SK-N-SH (cell line): ENCODE measurements around the gene CDCP2. TPM values are rescaled to one million over a fixed set of nuclear protein-coding genes. Genes with fewer than 3 reads are reported as not detected.

Experiments used
- CTCF ChIA-PET: fragments of 300-600, 350-600 bp; formaldehyde crosslinking; extraction: SDS; loops from one replicate; lab custom pipeline; 2021; lab: Yijun Ruan, JAX
- POLR2A ChIA-PET: fragments of 350-600 bp; sonication (Branson Sonifier 250); formaldehyde crosslinking; extraction: SDS; loops from one replicate; lab custom pipeline; 2020; ENCODE audit warnings: antibody characterized with exemption, inconsistent platforms; lab: Yijun Ruan, JAX
- DNase-seq: peaks from one replicate; pipeline ENCODE4 v3.0.0; 2012
- H2AFZ ChIP-seq: fragments of 200-600 bp; sonication (generic); 2 replicates; pipeline ENCODE4 v1.8.1; 2016; ENCODE audit warnings: antibody characterized with exemption, mild to moderate bottlenecking, low read depth
- H3F3A ChIP-seq: fragments of 200-600 bp; sonication (generic); replicated peaks from 2 replicates; pipeline ENCODE3; 2016; ENCODE audit warnings: antibody characterized with exemption, mild to moderate bottlenecking; ENCODE audit not compliant: insufficient read depth
- H3K27ac ChIP-seq, 2 experiments: fragments of 200-500 bp in 1 of 2; fragments of 200-600 bp in 1 of 2; sonication (Bioruptor generic) in 1 of 2; sonication (generic), shearing (Covaris generic) in 1 of 2; 2 replicates each; pipeline versions ENCODE4 v1.5.1 to v1.6.1; 2014 to 2016; ENCODE audit warnings: low read depth in 2 of 2, inconsistent platforms in 1 of 2, low read length in 1 of 2, mild to moderate bottlenecking in 1 of 2, mixed read lengths in 1 of 2
- H3K27me3 ChIP-seq: fragments of 200-600 bp; sonication (generic), shearing (Covaris generic); 2 replicates; pipeline ENCODE4 v1.6.1; 2016; ENCODE audit warnings: mixed run types; ENCODE audit not compliant: insufficient read depth
- H3K36me3 ChIP-seq, 2 experiments: fragments of 200-500 bp in 1 of 2; fragments of 200-600 bp in 1 of 2; sonication (Bioruptor generic) in 1 of 2; sonication (generic) in 1 of 2; replicated peaks in 1 of 2; 2 replicates each; pipeline versions ENCODE3 to v1.5.1; 2014 to 2016; ENCODE audit warnings: low read length in 1 of 2, mild to moderate bottlenecking in 1 of 2; ENCODE audit not compliant: insufficient read depth in 2 of 2, control insufficient read depth in 1 of 2
- H3K4me1 ChIP-seq, 2 experiments: fragments of 200-500 bp in 1 of 2; fragments of 200-600 bp in 1 of 2; sonication (Bioruptor generic) in 1 of 2; sonication (generic), shearing (Covaris generic) in 1 of 2; 2 replicates each; pipeline versions ENCODE4 v1.5.1 to v1.6.1; 2014 to 2016; ENCODE audit warnings: low read depth in 1 of 2, low read length in 1 of 2, mixed run types in 1 of 2; ENCODE audit not compliant: insufficient read depth in 2 of 2, control insufficient read depth in 1 of 2
- H3K4me2 ChIP-seq: fragments of 200-600 bp; sonication (generic), shearing (Covaris generic); 2 replicates; pipeline ENCODE4 v1.6.1; 2017; ENCODE audit warnings: mixed run types
- H3K4me3 ChIP-seq, 2 experiments: fragments of 200-500 bp in 1 of 2; fragments of 200-600 bp in 1 of 2; sonication (Bioruptor generic) in 1 of 2; sonication (generic), shearing (Covaris generic) in 1 of 2; 2 replicates each; pipeline versions ENCODE4 v1.5.1 to v1.8.1; 2014 to 2016; ENCODE audit warnings: low read depth in 2 of 2, inconsistent platforms in 1 of 2, low read length in 1 of 2, mild to moderate bottlenecking in 1 of 2, mixed read lengths in 1 of 2, moderate library complexity in 1 of 2
- H3K79me2 ChIP-seq: fragments of 200-600 bp; sonication (generic); 2 replicates; pipeline ENCODE4 v1.8.1; 2017; ENCODE audit warnings: mild to moderate bottlenecking; ENCODE audit not compliant: insufficient read depth
- H3K9ac ChIP-seq: fragments of 200-600 bp; sonication (generic); 2 replicates; pipeline ENCODE4 v1.6.1; 2017; ENCODE audit warnings: mixed run types
- H3K9me2 ChIP-seq: fragments of 200-600 bp; sonication (generic); 2 replicates; pipeline ENCODE4 v1.6.1; 2017; ENCODE audit warnings: mixed run types
- H3K9me3 ChIP-seq: fragments of 200-600 bp; sonication (generic); 2 replicates; pipeline ENCODE4 v1.6.1; 2017; ENCODE audit warnings: mixed run types, mild to moderate bottlenecking, moderate library complexity
- H4K20me1 ChIP-seq: fragments of 200-600 bp; sonication (generic); 2 replicates; pipeline ENCODE4 v1.6.1; 2017; ENCODE audit warnings: mild to moderate bottlenecking, mixed run types; ENCODE audit not compliant: insufficient read depth
- EP300 ChIP-seq, 2 experiments: IDR thresholded peaks; 2 replicates each; pipeline versions ENCODE4 v1.4.0 to v1.6.1; 2012; ENCODE audit warnings: borderline replicate concordance in 1 of 2, low read depth in 1 of 2, low read length in 1 of 2
- EZH2phosphoT487 ChIP-seq: fragments of 200-600 bp; sonication (generic); IDR thresholded peaks from 2 replicates; pipeline ENCODE4 v1.6.1; 2017; ENCODE audit warnings: low read depth, mixed run types, mild to moderate bottlenecking, antibody characterized with exemption, moderate library complexity, borderline replicate concordance
- GABPA ChIP-seq: IDR thresholded peaks from 2 replicates; pipeline ENCODE4 v1.4.0; 2012; ENCODE audit warnings: low read depth, mild to moderate bottlenecking
- GATA2 ChIP-seq: sonication (generic); formaldehyde crosslinking; IDR thresholded peaks from 2 replicates; pipeline ENCODE4 v1.5.0; 2020; ENCODE audit warnings: mild to moderate bottlenecking, missing genetic modification reagents
- JUND ChIP-seq: IDR thresholded peaks from 2 replicates; pipeline ENCODE4 v1.4.0; 2012
- MAX ChIP-seq: IDR thresholded peaks from 2 replicates; pipeline ENCODE4 v1.4.0; 2012; ENCODE audit warnings: low read depth
- MEF2A ChIP-seq: IDR thresholded peaks from 2 replicates; pipeline ENCODE4 v1.4.0; 2012; ENCODE audit warnings: low read depth, borderline replicate concordance
- NFIC ChIP-seq: IDR thresholded peaks from 2 replicates; pipeline ENCODE4 v1.4.0; 2012; ENCODE audit warnings: borderline replicate concordance
- NRF1 ChIP-seq: IDR thresholded peaks from 2 replicates; pipeline ENCODE4 v1.6.1; 2012; ENCODE audit warnings: low read depth, mild to moderate bottlenecking, low read length
- PBX3 ChIP-seq: IDR thresholded peaks from 2 replicates; pipeline ENCODE4; 2012
- POLR2AphosphoS5 ChIP-seq: IDR thresholded peaks from 2 replicates; pipeline ENCODE4 v1.6.1; 2012; ENCODE audit warnings: low read depth, low read length
- RCOR1 ChIP-seq: fragments of 150-350 bp; IDR thresholded peaks from 2 replicates; pipeline ENCODE4 v1.6.1; 2017; ENCODE audit warnings: antibody characterized with exemption, low read length
- TAF1 ChIP-seq: IDR thresholded peaks from 2 replicates; pipeline ENCODE4 v1.6.1; 2012; ENCODE audit warnings: low read depth, mild to moderate bottlenecking, low read length, moderate library complexity, borderline replicate concordance
- TCF12 ChIP-seq: IDR thresholded peaks from 2 replicates; pipeline ENCODE4 v1.4.0; 2012
- TEAD4 ChIP-seq: IDR thresholded peaks from 2 replicates; pipeline ENCODE4 v1.4.0; 2012; ENCODE audit warnings: mild to moderate bottlenecking, borderline replicate concordance; ENCODE audit not compliant: insufficient read depth
- USF1 ChIP-seq: IDR thresholded peaks from 2 replicates; pipeline ENCODE4 v1.4.0; 2012; ENCODE audit warnings: low read depth, borderline replicate concordance
- ZBTB33 ChIP-seq: IDR thresholded peaks from 2 replicates; pipeline ENCODE4 v1.4.0; 2012; ENCODE audit warnings: low read depth, borderline replicate concordance
- WGBS: methylation state at CpG from one replicate; pipeline ENCODE4 v1.1.6; 2017; ENCODE audit warnings: low lambda C conversion rate; 5-methylcytosine and 5-hydroxymethylcytosine counted together
- polyA plus RNA-seq, 3 experiments: library from polyadenylated mRNA; depleted of rRNA; stranded (reverse); fragments of >200 nt; gene quantifications; 2 replicates each; pipeline ENCODE4 v1.2.3, GENCODE V29; 2012

The CDCP2 gene
- polyA plus RNA-seq, 1 of the 3 experiments (the other 2 are of a cell fraction): not detected

GRCh38 chr1:54124906-54125305 lies 27.9 kb downstream of the CDCP2 start:
- ChIA-PET POLR2A (no interaction called here), CTCF (interaction anchor here (0.6 to 6.4 kb wide), 9 partner anchors 9 to 364 kb away, joined by 3 to 75 read pairs (median 3); no protein-coding TSS in a partner anchor)
- H3K27me3 ChIP-seq: no peaks in the 10 kb centered on the region
- no peak for DNase-seq
- H3K4me3 ChIP-seq: no peak overlapping the region
- TF ChIP-seq NFIC: no peak
- TF ChIP-seq EP300 (IDR thresholded peaks at IDR 0.05; ENCODE audit: borderline replicate concordance in 1 of 2, low read depth in 1 of 2, low read length in 1 of 2): no peak
- no peak for TF ChIP-seq USF1
- no peak for TF ChIP-seq PBX3
- WGBS: 91% methylated on average over 6 of the region's 7 CpGs
- H4K20me1 ChIP-seq: no peaks in the 10 kb centered on the region
- no peak overlapping the region for H3K4me2 ChIP-seq
- no peaks in the 10 kb centered on the region for H3K9me2 ChIP-seq
- H3K79me2 ChIP-seq: no peaks in the 10 kb centered on the region
- H3K27ac ChIP-seq: no peak overlapping the region
- H3K36me3 ChIP-seq: no peaks in the 10 kb centered on the region
- peaks cover 4 to 5% of the 10 kb centered on the region in 2 experiments; a peak in 2 of 4 replicates for H3K4me1 ChIP-seq
- peaks cover 4% of the 10 kb centered on the region for H3F3A ChIP-seq
- no peak overlapping the region for H3K9ac ChIP-seq
- no peak overlapping the region for H2AFZ ChIP-seq
- no peaks in the 10 kb centered on the region for H3K9me3 ChIP-seq

GRCh38 chr1:54124472-54124871 lies 28.3 kb downstream of the CDCP2 start:
- Histone ChIP-seq H4K20me1 (no peaks in the 10 kb centered on the region), H3K4me3 (no peak overlapping the region), H3K9me2 (no peaks in the 10 kb centered on the region), H3K4me1 (peaks cover 4 to 5% of the 10 kb centered on the region in 2 experiments; a peak in 2 of 4 replicates), H3K27me3 (no peaks in the 10 kb centered on the region), H3K4me2 (no peak overlapping the region), H3F3A (peaks cover 4% of the 10 kb centered on the region), H3K36me3 (no peaks in the 10 kb centered on the region), H3K9ac (no peak overlapping the region), H3K9me3 (no peaks in the 10 kb centered on the region)
- no peak for DNase-seq
- WGBS: 77% methylated on average over 8 of the region's 9 CpGs
- CTCF ChIA-PET: interaction anchor here (0.6 to 6.4 kb wide), 9 partner anchors 10 to 365 kb away, joined by 3 to 75 read pairs (median 5); no protein-coding TSS in a partner anchor
- TF ChIP-seq POLR2AphosphoS5: no peak
- no peak for TF ChIP-seq GATA2 (CRISPR knock-in tag)
- TF ChIP-seq MEF2A: no peak
- TF ChIP-seq EZH2phosphoT487: no peak
- no peak for TF ChIP-seq GABPA
- no peak for TF ChIP-seq NRF1
- TF ChIP-seq TCF12: no peak
- no peak for TF ChIP-seq RCOR1
- no peak for TF ChIP-seq JUND
- TF ChIP-seq MAX: no peak
- TF ChIP-seq TEAD4: no peak
- TF ChIP-seq TAF1: no peak
- TF ChIP-seq ZBTB33: no peak
- TF ChIP-seq, all 33 proteins: peak for 0
- POLR2A ChIA-PET: no interaction called here
- no peak overlapping the region for H2AFZ ChIP-seq
- H3K27ac ChIP-seq: no peak overlapping the region
- H3K79me2 ChIP-seq: no peaks in the 10 kb centered on the region
